ENCODE measurements around the gene USP51. TPM values are rescaled to one million over a fixed set of nuclear protein-coding genes. Genes with fewer than 3 reads are reported as not detected.
"Not testable (repeated sequence)": the region's sequence is repeated elsewhere in the genome, so short reads cannot be mapped to it uniquely, and the experiment has no call there.

USP51 gene
- total RNA-seq: 6.6 TPM
- polyA plus RNA-seq: 1.7 TPM

GRCh38 chrX:55489314-55490009, at the start of gene USP51:
Gene USP51 (minus strand): TSS chrX:55489848. CDS start chrX:55488939, 909 bp downstream.
- H3K4me3 ChIP-seq (ENCODE audit: low read depth, low read length): peak within 1 kb of the TSS; percentile 67
- WGBS: 1% methylated on average over 34 of the region's 34 CpGs
- no peaks in the 10 kb centered on the region for H3K36me3 ChIP-seq (ENCODE audit: insufficient read depth)
- H3K27ac ChIP-seq (ENCODE audit: low read depth): peak within 1 kb of the TSS; percentile 94
- DNase-seq (ENCODE audit: extremely low spot score): peak; percentile 10
- H3K4me1 ChIP-seq (ENCODE audit: insufficient read depth): no peaks in the 10 kb centered on the region

GRCh38 chrX:55524487-55524886, 34.8 kb upstream of the USP51 start:
- Histone ChIP-seq H3K36me3 (ENCODE audit: insufficient read depth) (no peaks in the 10 kb centered on the region), H3K4me3 (ENCODE audit: low read depth, low read length) (no peak overlapping the region), H3K4me1 (ENCODE audit: insufficient read depth) (no peaks in the 10 kb centered on the region), H3K27ac (ENCODE audit: low read depth) (no peak overlapping the region)
- WGBS: 41% methylated on average over 3 of the region's 3 CpGs
- no peak for DNase-seq (ENCODE audit: extremely low spot score)

GRCh38 chrX:55523356-55523755, 33.7 kb upstream of the USP51 start:
- H3K4me1 ChIP-seq (ENCODE audit: insufficient read depth): no peaks in the 10 kb centered on the region
- H3K27ac ChIP-seq (ENCODE audit: low read depth): no peak overlapping the region
- WGBS: 58% methylated on average over 1 of the region's 1 CpG

GRCh38 chrX:55522596-55523276, 33.1 kb upstream of the USP51 start:
- 44% methylated on average over 17 of the region's 17 CpGs for WGBS
- DNase-seq (ENCODE audit: extremely low spot score): no peak
- Histone ChIP-seq H3K27ac (ENCODE audit: low read depth) (no peak overlapping the region), H3K4me1 (ENCODE audit: insufficient read depth) (no peaks in the 10 kb centered on the region), H3K4me3 (ENCODE audit: low read depth, low read length) (no peak overlapping the region), H3K36me3 (ENCODE audit: insufficient read depth) (no peaks in the 10 kb centered on the region)

More at GRCh38 chrX:55523356-55523755, 33.7 kb upstream of the USP51 start:
- no peak overlapping the region for H3K4me3 ChIP-seq (ENCODE audit: low read depth, low read length)
- no peak for DNase-seq (ENCODE audit: extremely low spot score)
- no peaks in the 10 kb centered on the region for H3K36me3 ChIP-seq (ENCODE audit: insufficient read depth)

- DNase-seq (ENCODE audit: extremely low spot score): no peak
- Histone ChIP-seq H3K36me3 (ENCODE audit: insufficient read depth) (no peaks in the 10 kb centered on the region), H3K4me3 (ENCODE audit: low read depth, low read length) (no peak overlapping the region), H3K4me1 (ENCODE audit: insufficient read depth) (no peaks in the 10 kb centered on the region), H3K27ac (ENCODE audit: low read depth) (no peak overlapping the region)
- WGBS: 94% methylated on average over 3 of the region's 3 CpGs
Observed at GRCh38 chrX:55521687-55522086, 32.0 kb upstream of the USP51 start.

GRCh38 chrX:55516794-55517481, 27.3 kb upstream of the USP51 start:
- H3K4me1 ChIP-seq (ENCODE audit: insufficient read depth); H3K4me3 ChIP-seq (ENCODE audit: low read depth, low read length); H3K36me3 ChIP-seq (ENCODE audit: insufficient read depth); H3K27ac ChIP-seq (ENCODE audit: low read depth); DNase-seq (ENCODE audit: extremely low spot score): not testable (repeated sequence)
- no CpG with 5 or more reads among the region's 10 CpGs for WGBS

- H3K36me3 ChIP-seq (ENCODE audit: insufficient read depth); H3K27ac ChIP-seq (ENCODE audit: low read depth); DNase-seq (ENCODE audit: extremely low spot score); H3K4me3 ChIP-seq (ENCODE audit: low read depth, low read length); H3K4me1 ChIP-seq (ENCODE audit: insufficient read depth): not testable (repeated sequence)
- WGBS: no CpG with 5 or more reads among the region's 6 CpGs
Observed at GRCh38 chrX:55513045-55513737, 23.5 kb upstream of the USP51 start.

GRCh38 chrX:55508410-55509152, 18.9 kb upstream of the USP51 start:
- not testable (repeated sequence) for DNase-seq (ENCODE audit: extremely low spot score); H3K36me3 ChIP-seq (ENCODE audit: insufficient read depth); H3K4me3 ChIP-seq (ENCODE audit: low read depth, low read length); H3K4me1 ChIP-seq (ENCODE audit: insufficient read depth); H3K27ac ChIP-seq (ENCODE audit: low read depth)
- WGBS: no CpG with 5 or more reads among the region's 10 CpGs

- H3K4me1 ChIP-seq (ENCODE audit: insufficient read depth); H3K27ac ChIP-seq (ENCODE audit: low read depth); DNase-seq (ENCODE audit: extremely low spot score); H3K4me3 ChIP-seq (ENCODE audit: low read depth, low read length); H3K36me3 ChIP-seq (ENCODE audit: insufficient read depth): not testable (repeated sequence)
- no CpG with 5 or more reads among the region's 5 CpGs for WGBS
Observed at GRCh38 chrX:55507699-55508098, 18.1 kb upstream of the USP51 start.

GRCh38 chrX:55507010-55507409, 17.4 kb upstream of the USP51 start:
- DNase-seq (ENCODE audit: extremely low spot score); H3K27ac ChIP-seq (ENCODE audit: low read depth): not testable (repeated sequence)
- WGBS: no CpG with 5 or more reads among the region's 5 CpGs

GRCh38 chrX:55490974-55491373, 1.3 kb upstream of the USP51 start:
- WGBS: 67% methylated on average over 4 of the region's 4 CpGs
- Histone ChIP-seq H3K36me3 (ENCODE audit: insufficient read depth) (no peaks in the 10 kb centered on the region), H3K4me1 (ENCODE audit: insufficient read depth) (no peaks in the 10 kb centered on the region), H3K4me3 (ENCODE audit: low read depth, low read length) (no peak overlapping the region), H3K27ac (ENCODE audit: low read depth) (no peak overlapping the region)
- DNase-seq (ENCODE audit: extremely low spot score): no peak

More at GRCh38 chrX:55507010-55507409, 17.4 kb upstream of the USP51 start:
- H3K36me3 ChIP-seq (ENCODE audit: insufficient read depth); H3K4me1 ChIP-seq (ENCODE audit: insufficient read depth); H3K4me3 ChIP-seq (ENCODE audit: low read depth, low read length): not testable (repeated sequence)

- H3K27ac ChIP-seq (ENCODE audit: low read depth): peak overlapping the region; percentile 83
- no peak for DNase-seq (ENCODE audit: extremely low spot score)
- H3K4me1 ChIP-seq (ENCODE audit: insufficient read depth): no peaks in the 10 kb centered on the region
- H3K4me3 ChIP-seq (ENCODE audit: low read depth, low read length): peak overlapping the region; percentile 67
- no peaks in the 10 kb centered on the region for H3K36me3 ChIP-seq (ENCODE audit: insufficient read depth)
- 53% methylated on average over 4 of the region's 4 CpGs for WGBS
Observed at GRCh38 chrX:55490121-55490520, 473 bp upstream of the USP51 start.
